Measurements from ENCODE around the gene WWC2. TPM values are rescaled to one million over a fixed set of nuclear protein-coding genes. Genes with fewer than 3 reads are reported as not detected.

The WWC2 gene
- polyA plus RNA-seq, 2 of the 4 experiments (the other 2 are of a cell fraction), result 14.9 to 26.9 TPM

- POLR2A ChIA-PET, result no interaction called here
- DNase-seq (ENCODE audit: low read depth in 1 of 2, low spot score in 1 of 2), result no peak
- no peak for ATAC-seq
- Histone ChIP-seq H3K4me3 (no peak overlapping the region), H3K4me2 (no peak overlapping the region), H3K27ac (no peak overlapping the region), H3K9me3 (no peaks in the 10 kb centered on the region), H3K4me1 (no peaks in the 10 kb centered on the region)
- no peak for FAIRE-seq
- TF ChIP-seq BCL3 (IDR thresholded peaks at IDR 0.05) (no peak), POLR2A (IDR thresholded peaks at IDR 0.05; ENCODE audit: low read length) (no peak), HOXA7 (CRISPR knock-in tag; IDR thresholded peaks at IDR 0.05) (no peak), HOXB5 (CRISPR knock-in tag; IDR thresholded peaks at IDR 0.05) (no peak)
- 71% methylated on average over 11 of the region's 13 CpGs for WGBS (ENCODE audit: missing lambda C conversion rate)
- CTCF ChIA-PET, result no interaction called here
Measured at GRCh38 chr4:183358215-183358755, 259.2 kb downstream of the WWC2 start.

GRCh38 chr4:183360161-183360919 is 261.3 kb downstream of the WWC2 start:
- Histone ChIP-seq H3K9me3 (no peaks in the 10 kb centered on the region), H3K4me3 (no peak overlapping the region), H3K4me1 (no peaks in the 10 kb centered on the region), H3K27ac (no peak overlapping the region), H3K4me2 (no peak overlapping the region)
- no peak for TF ChIP-seq TFCP2L1 (CRISPR knock-in tag; IDR thresholded peaks at IDR 0.05)
- no peak for TF ChIP-seq RAD21 (conservative IDR thresholded peaks at IDR 0.05 in 1 of 2, IDR thresholded peaks at IDR 0.05 in 1 of 2)
- no peak for TF ChIP-seq USF2 (IDR thresholded peaks at IDR 0.05)
- TF ChIP-seq HDAC2 (IDR thresholded peaks at IDR 0.05), result no peak
- no peak for TF ChIP-seq CHD2 (IDR thresholded peaks at IDR 0.05; ENCODE audit: low read length, partially characterized antibody)
- TF ChIP-seq NPAS2 (CRISPR knock-in tag; IDR thresholded peaks at IDR 0.05; ENCODE audit: borderline replicate concordance), result no peak
- TF ChIP-seq HOXA7 (CRISPR knock-in tag; IDR thresholded peaks at IDR 0.05), result no peak
- no peak for TF ChIP-seq KDM5A (IDR thresholded peaks at IDR 0.05)
- no peak for TF ChIP-seq ZSCAN20 (CRISPR knock-in tag; IDR thresholded peaks at IDR 0.05)
- 70% methylated on average over 11 of the region's 11 CpGs for WGBS (ENCODE audit: missing lambda C conversion rate)
- ChIA-PET CTCF (no interaction called here), POLR2A (no interaction called here)
- ATAC-seq, result no peak
- FAIRE-seq, result no peak
- no peak for DNase-seq (ENCODE audit: low read depth in 1 of 2, low spot score in 1 of 2)

- ChIA-PET POLR2A (no interaction called here), CTCF (no interaction called here)
- H3K27ac ChIP-seq, result no peak overlapping the region
- no peak overlapping the region for H3K4me3 ChIP-seq
- H3K9me3 ChIP-seq, result no peaks in the 10 kb centered on the region
- FAIRE-seq, result no peak
- no peak overlapping the region for H3K4me2 ChIP-seq
- no peak for ATAC-seq
- WGBS (ENCODE audit: missing lambda C conversion rate), result 82% methylated on average over 4 of the region's 4 CpGs
- H3K4me1 ChIP-seq, result no peaks in the 10 kb centered on the region
- DNase-seq (ENCODE audit: low read depth in 1 of 2, low spot score in 1 of 2), result no peak
- no peak for TF ChIP-seq POLR2AphosphoS2 (conservative IDR thresholded peaks at IDR 0.05; ENCODE audit: low read length)
- no peak for TF ChIP-seq CEBPB (IDR thresholded peaks at IDR 0.05)
- no peak for TF ChIP-seq HMGXB4 (CRISPR knock-in tag; IDR thresholded peaks at IDR 0.05; ENCODE audit: borderline replicate concordance)
- no peak for TF ChIP-seq FOSL2 (IDR thresholded peaks at IDR 0.05)
- TF ChIP-seq FOSL2 (CRISPR knock-in tag; IDR thresholded peaks at IDR 0.05), result no peak
- no peak for TF ChIP-seq HOXA7 (CRISPR knock-in tag; IDR thresholded peaks at IDR 0.05)
- no peak for TF ChIP-seq TFCP2L1 (CRISPR knock-in tag; IDR thresholded peaks at IDR 0.05)
- TF ChIP-seq PHF8 (IDR thresholded peaks at IDR 0.05; ENCODE audit: borderline replicate concordance, low read depth), result no peak
- TF ChIP-seq USF2 (IDR thresholded peaks at IDR 0.05), result no peak
- no peak for TF ChIP-seq JUN (IDR thresholded peaks at IDR 0.05)
- no peak for TF ChIP-seq HOXB13 (CRISPR knock-in tag; IDR thresholded peaks at IDR 0.05; ENCODE audit: low read depth)
- no peak for TF ChIP-seq RCOR1 (IDR thresholded peaks at IDR 0.05; ENCODE audit: low read depth, low read length)
- no peak for TF ChIP-seq JUNB (IDR thresholded peaks at IDR 0.05)
- TF ChIP-seq HES2 (IDR thresholded peaks at IDR 0.05), result no peak
- no peak for TF ChIP-seq HDAC2 (IDR thresholded peaks at IDR 0.05)
- no peak for TF ChIP-seq POLR2A (IDR thresholded peaks at IDR 0.05; ENCODE audit: low read length)
- TF ChIP-seq BHLHE40 (IDR thresholded peaks at IDR 0.05; ENCODE audit: low read depth, low read length), result no peak
Measured at GRCh38 chr4:183362036-183362435, 263.0 kb downstream of the WWC2 start.

All from A549 (cell line).